ENCODE data around the gene RPL27. TPM values are rescaled to one million over a fixed set of nuclear protein-coding genes. Genes with fewer than 3 reads are reported as not detected.
A peak's percentile ranks its signal among the peaks of the same experiment; 100 is the strongest.

RPL27 gene
- total and polyA plus RNA-seq, 2 of the 13 experiments (the other 11 are each of a cell fraction or from before 2014, with no cell fraction given): 1,585 to 5,840 TPM

- TF ChIP-seq ZNF639 (CRISPR knock-in tag; conservative IDR thresholded peaks at IDR 0.05) (peak; percentile 79), MXD3 (CRISPR knock-in tag; IDR thresholded peaks at IDR 0.05) (no peak; the same call in none of the 2 replicates), CREM (IDR thresholded peaks at IDR 0.05) (no peak), CREM (CRISPR knock-in tag; IDR thresholded peaks at IDR 0.05) (no peak; the same call in 1 of the 2 replicates), ZNF292 (CRISPR knock-in tag; IDR thresholded peaks at IDR 0.05; ENCODE audit: borderline replicate concordance, low read depth) (no peak; the same call in 1 of the 2 replicates), CSRNP1 (CRISPR knock-in tag; IDR thresholded peaks at IDR 0.05) (peak; percentile 97), SNAI1 (CRISPR knock-in tag; IDR thresholded peaks at IDR 0.05; ENCODE audit: borderline replicate concordance) (no peak; the same call in 1 of the 2 replicates), ELF1 (CRISPR knock-in tag; IDR thresholded peaks at IDR 0.05) (0 out of 2 replicates have a peak, but pooled peaks have one; percentile 9), ZBTB49 (CRISPR knock-in tag; IDR thresholded peaks at IDR 0.05; ENCODE audit: borderline replicate concordance) (no peak), ZNF256 (CRISPR knock-in tag; conservative IDR thresholded peaks at IDR 0.05) (peak; percentile 84; the same call in 1 of the 2 replicates), DR1 (CRISPR knock-in tag; IDR thresholded peaks at IDR 0.05) (peak; percentile 66), ZNF501 (CRISPR knock-in tag; IDR thresholded peaks at IDR 0.05) (peak; percentile 95), ZBTB21 (CRISPR knock-in tag; IDR thresholded peaks at IDR 0.05) (no peak), ZSCAN9 (CRISPR knock-in tag; IDR thresholded peaks at IDR 0.05; ENCODE audit: borderline replicate concordance) (peak; percentile 46; the same call in 1 of the 2 replicates)
- TF ChIP-seq, protein P1, sequence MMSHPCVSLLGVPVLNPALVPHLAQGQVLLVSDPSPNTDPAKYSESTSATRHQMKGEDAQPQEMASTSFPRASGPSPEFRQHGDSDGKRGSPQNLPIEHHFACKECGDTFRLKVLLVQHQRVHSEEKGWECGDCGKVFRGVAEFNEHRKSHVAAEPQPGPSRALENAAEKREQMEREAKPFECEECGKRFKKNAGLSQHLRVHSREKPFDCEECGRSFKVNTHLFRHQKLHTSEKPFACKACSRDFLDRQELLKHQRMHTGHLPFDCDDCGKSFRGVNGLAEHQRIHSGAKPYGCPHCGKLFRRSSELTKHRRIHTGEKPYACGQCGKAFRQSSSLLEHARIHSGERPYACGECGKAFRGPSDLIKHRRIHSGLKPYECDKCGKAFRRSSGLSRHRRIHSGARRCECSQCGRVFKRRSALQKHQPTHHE (CRISPR knock-in tag; IDR thresholded peaks at IDR 0.05; ENCODE audit: borderline replicate concordance): peak; percentile 88; the same call in 1 of the 2 replicates
- TF ChIP-seq, protein P2, sequence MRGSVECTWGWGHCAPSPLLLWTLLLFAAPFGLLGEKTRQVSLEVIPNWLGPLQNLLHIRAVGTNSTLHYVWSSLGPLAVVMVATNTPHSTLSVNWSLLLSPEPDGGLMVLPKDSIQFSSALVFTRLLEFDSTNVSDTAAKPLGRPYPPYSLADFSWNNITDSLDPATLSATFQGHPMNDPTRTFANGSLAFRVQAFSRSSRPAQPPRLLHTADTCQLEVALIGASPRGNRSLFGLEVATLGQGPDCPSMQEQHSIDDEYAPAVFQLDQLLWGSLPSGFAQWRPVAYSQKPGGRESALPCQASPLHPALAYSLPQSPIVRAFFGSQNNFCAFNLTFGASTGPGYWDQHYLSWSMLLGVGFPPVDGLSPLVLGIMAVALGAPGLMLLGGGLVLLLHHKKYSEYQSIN (CRISPR knock-in tag; IDR thresholded peaks at IDR 0.05; ENCODE audit: borderline replicate concordance): no peak
- TF ChIP-seq, protein P3, sequence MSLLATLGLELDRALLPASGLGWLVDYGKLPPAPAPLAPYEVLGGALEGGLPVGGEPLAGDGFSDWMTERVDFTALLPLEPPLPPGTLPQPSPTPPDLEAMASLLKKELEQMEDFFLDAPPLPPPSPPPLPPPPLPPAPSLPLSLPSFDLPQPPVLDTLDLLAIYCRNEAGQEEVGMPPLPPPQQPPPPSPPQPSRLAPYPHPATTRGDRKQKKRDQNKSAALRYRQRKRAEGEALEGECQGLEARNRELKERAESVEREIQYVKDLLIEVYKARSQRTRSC (CRISPR knock-in tag; IDR thresholded peaks at IDR 0.05; ENCODE audit: low read depth): no peak
These were observed 23.7 kb downstream of the RPL27 start, which contains the start of gene VAT1 (continued) for GRCh38 chr17:43021741-43022512.

Data from HepG2 (cell line).